Lower lobe of right lung (tissue), 2 donors: Measurements from ENCODE around the gene ART3. TPM values are rescaled to one million over a fixed set of nuclear protein-coding genes. Genes with fewer than 3 reads are reported as not detected.
"Not testable (repeated sequence)": the region's sequence is repeated elsewhere in the genome, so short reads cannot be mapped to it uniquely, and the experiment has no call there.

Source experiments
- ATAC-seq, 2 donors: fragments of 200-7000 bp; cut with Tn5 transposase; one replicate each; pipeline ENCODE4 v1.9.1; 2020 to 2022; ENCODE audit warnings: mild to moderate bottlenecking in 2 of 2, moderate library complexity in 2 of 2
- DNase-seq: peaks from one replicate; pipeline ENCODE4 v3.0.0-alpha.2; 2020
- H3K27ac ChIP-seq: fragments of 200-600 bp; one replicate; pipeline ENCODE4 v1.8.0; 2022
- H3K27me3 ChIP-seq: fragments of 200-600 bp; one replicate; pipeline ENCODE4 v1.8.0; 2022; ENCODE audit warnings: low read depth
- H3K36me3 ChIP-seq: fragments of 200-600 bp; one replicate; pipeline ENCODE4 v1.8.0; 2022; ENCODE audit warnings: mild to moderate bottlenecking
- H3K4me1 ChIP-seq: fragments of 200-600 bp; one replicate; pipeline ENCODE4 v1.8.0; 2022
- H3K4me3 ChIP-seq: fragments of 200-600 bp; one replicate; pipeline ENCODE4 v1.8.0; 2022; ENCODE audit warnings: mild to moderate bottlenecking
- H3K9me3 ChIP-seq: fragments of 200-600 bp; one replicate; pipeline ENCODE4 v1.8.0; 2022
- CTCF ChIP-seq: fragments of 200-600 bp; IDR thresholded peaks from one replicate; pipeline ENCODE4 v1.8.0; 2022; ENCODE audit warnings: antibody characterized with exemption, mild to moderate bottlenecking
- intact Hi-C: fragments of 100-400 bp; cut with DNase I; formaldehyde crosslinking; loops from one replicate; pipeline ENCODE4 v1.11.0; 2022
- total RNA-seq: library from RNA; stranded (reverse); fragmentation: NEBNext Ultra II Directional; extraction: Animal tissue kit (Norgen Biotek cat#: 25700); gene quantifications from one replicate; pipeline ENCODE4 v1.2.1, GENCODE V29; 2021
- donor health status: DM: no; HTN: yes; CAD: no; lungs with severe emphysema.

ART3 gene
- total RNA-seq, 1 donor from 2014 or later: not detected

- intact Hi-C loops: no loop called here
- H3K9me3 ChIP-seq: no peaks in the 10 kb centered on the region
These were observed 37.7 kb upstream of the ART3 start for GRCh38 chr4:76036855-76037254.

GRCh38 chr4:76042241-76042998 lies 32.1 kb upstream of the ART3 start:
- intact Hi-C loops, DNase-seq, H3K9me3 ChIP-seq, H3K27me3 ChIP-seq, H3K4me3 ChIP-seq, H3K4me1 ChIP-seq, H3K27ac ChIP-seq, ATAC-seq, H3K36me3 ChIP-seq: not testable (repeated sequence)

More at GRCh38 chr4:76036855-76037254, 37.7 kb upstream of the ART3 start:
- H3K36me3 ChIP-seq: no peaks in the 10 kb centered on the region
- TF ChIP-seq CTCF: no peak
- peaks cover 7% of the 10 kb centered on the region for H3K4me1 ChIP-seq
- H3K27me3 ChIP-seq: no peaks in the 10 kb centered on the region
- no peak overlapping the region for H3K4me3 ChIP-seq
- no peak overlapping the region for H3K27ac ChIP-seq
- DNase-seq (no peak), ATAC-seq (no peak)

- intact Hi-C loops, ATAC-seq, H3K27me3 ChIP-seq: not testable (repeated sequence)
These were observed 31.2 kb upstream of the ART3 start for GRCh38 chr4:76043306-76043705.

GRCh38 chr4:76044686-76045085 lies 29.8 kb upstream of the ART3 start:
- H3K9me3 ChIP-seq, intact Hi-C loops, ATAC-seq, H3K4me3 ChIP-seq, H3K4me1 ChIP-seq, DNase-seq, H3K27me3 ChIP-seq, H3K36me3 ChIP-seq, H3K27ac ChIP-seq: not testable (repeated sequence)

More at GRCh38 chr4:76043306-76043705, 31.2 kb upstream of the ART3 start:
- not testable (repeated sequence) for H3K9me3 ChIP-seq, H3K36me3 ChIP-seq, H3K27ac ChIP-seq, H3K4me1 ChIP-seq, DNase-seq, H3K4me3 ChIP-seq

GRCh38 chr4:76049860-76050416 lies 24.6 kb upstream of the ART3 start:
- H3K4me3 ChIP-seq: not testable (repeated sequence)

GRCh38 chr4:76050560-76051050 lies 23.9 kb upstream of the ART3 start:
- ATAC-seq, H3K4me1 ChIP-seq, H3K4me3 ChIP-seq, H3K27ac ChIP-seq, DNase-seq, intact Hi-C loops, H3K9me3 ChIP-seq, H3K27me3 ChIP-seq, H3K36me3 ChIP-seq: not testable (repeated sequence)

More at GRCh38 chr4:76049860-76050416, 24.6 kb upstream of the ART3 start:
- intact Hi-C loops, H3K27me3 ChIP-seq, H3K27ac ChIP-seq, H3K4me1 ChIP-seq, H3K9me3 ChIP-seq, H3K36me3 ChIP-seq, ATAC-seq, DNase-seq: not testable (repeated sequence)

- Histone ChIP-seq H3K4me1 (no peaks in the 10 kb centered on the region), H3K27me3 (no peaks in the 10 kb centered on the region), H3K27ac (no peak overlapping the region), H3K4me3 (no peak overlapping the region), H3K36me3 (no peaks in the 10 kb centered on the region), H3K9me3 (no peaks in the 10 kb centered on the region)
- intact Hi-C loops: no loop called here
- TF ChIP-seq CTCF: no peak
- ATAC-seq: no peak
- no peak for DNase-seq
These were observed 20.8 kb upstream of the ART3 start for GRCh38 chr4:76053730-76054129.

GRCh38 chr4:76055016-76055415 lies 19.5 kb upstream of the ART3 start:
- ATAC-seq (no peak), DNase-seq (no peak)
- Histone ChIP-seq H3K4me1 (no peaks in the 10 kb centered on the region), H3K4me3 (no peak overlapping the region), H3K27ac (no peak overlapping the region), H3K27me3 (no peaks in the 10 kb centered on the region), H3K36me3 (no peaks in the 10 kb centered on the region), H3K9me3 (no peaks in the 10 kb centered on the region)
- TF ChIP-seq CTCF: no peak
- intact Hi-C loops: no loop called here
